Adrenal gland (tissue), 5 donors: Measurements from ENCODE around the gene ABLIM2.

Source experiments
- CTCF ChIP-seq, 6 experiments: fragments of 450-650 bp in 4 of 6; fragments of 200-600 bp in 2 of 6; sonication (generic) in 1 of 6; IDR thresholded peaks; 1 replicate in 5 of 6; 2 replicates in 1 of 6; pipeline versions ENCODE4 v1.5.1 to v1.8.0; 2016 to 2021; ENCODE audit warnings: antibody characterized with exemption in 6 of 6, mild to moderate bottlenecking in 2 of 6, moderate library complexity in 1 of 6
- POLR2A ChIP-seq, 2 donors: fragments of 450-650 bp; IDR thresholded peaks; one replicate each; pipeline ENCODE4 v1.6.1; 2017; ENCODE audit warnings: antibody characterized with exemption in 2 of 2, mild to moderate bottlenecking in 2 of 2, moderate library complexity in 1 of 2
- donor health status: DM: no; HTN: no; CAD: no.

GRCh38 chr4:8103421-8104390, 54.9 kb downstream of the ABLIM2 start:
- no peak for TF ChIP-seq CTCF (IDR thresholded peaks at IDR 0.05)
- no peak for TF ChIP-seq POLR2A (IDR thresholded peaks at IDR 0.05)
